GM23248 (cell line): Measurements from ENCODE around the gene NLRP2B. TPM values are rescaled to one million over a fixed set of nuclear protein-coding genes. Genes with fewer than 3 reads are reported as not detected.

Source experiments
- DNase-seq: peaks from one replicate; pipeline ENCODE4 v3.0.0-alpha.2; 2015
- H2AFZ ChIP-seq: fragments of 200-600 bp; sonication (generic); 2 replicates; pipeline ENCODE4 v1.6.1; 2016; ENCODE audit warnings: antibody characterized with exemption
- H3F3A ChIP-seq: fragments of 200-600 bp; sonication (generic); 2 replicates; pipeline ENCODE4 v1.6.1; 2016; ENCODE audit warnings: mild to moderate bottlenecking, antibody characterized with exemption, mixed run types; ENCODE audit not compliant: insufficient read depth
- H3K27ac ChIP-seq: fragments of 200-600 bp; sonication (generic); 2 replicates; pipeline ENCODE4 v1.5.1; 2016; ENCODE audit warnings: mild to moderate bottlenecking
- H3K27me3 ChIP-seq: fragments of 200-600 bp; sonication (generic); replicated peaks from 2 replicates; pipeline ENCODE4 v1.6.1; 2016; ENCODE audit warnings: mild to moderate bottlenecking; ENCODE audit not compliant: insufficient read depth
- H3K36me3 ChIP-seq: fragments of 200-600 bp; sonication (generic); 2 replicates; pipeline ENCODE4 v1.6.1; 2016; ENCODE audit warnings: low read depth, mild to moderate bottlenecking
- H3K4me1 ChIP-seq: fragments of 200-600 bp; sonication (generic); 2 replicates; pipeline ENCODE4 v1.6.1; 2016; ENCODE audit warnings: mild to moderate bottlenecking; ENCODE audit not compliant: insufficient read depth
- H3K4me2 ChIP-seq: fragments of 200-600 bp; sonication (generic); one replicate; pipeline ENCODE4 v1.6.1; 2016; ENCODE audit warnings: mild to moderate bottlenecking; ENCODE audit not compliant: unreplicated experiment
- H3K4me3 ChIP-seq: fragments of 200-600 bp; sonication (generic); 2 replicates; pipeline ENCODE4 v1.5.1; 2016; ENCODE audit warnings: mild to moderate bottlenecking
- H3K79me2 ChIP-seq: fragments of 200-600 bp; sonication (generic); 2 replicates; pipeline ENCODE4 v1.6.1; 2016; ENCODE audit warnings: mild to moderate bottlenecking; ENCODE audit not compliant: insufficient read depth
- H3K9ac ChIP-seq: fragments of 200-600 bp; sonication (generic); 2 replicates; pipeline ENCODE4 v1.6.1; 2016; ENCODE audit warnings: mild to moderate bottlenecking
- H3K9me2 ChIP-seq: fragments of 200-600 bp; sonication (generic); 2 replicates; pipeline ENCODE4 v1.6.1; 2016; ENCODE audit warnings: mixed run types, mild to moderate bottlenecking, moderate library complexity; ENCODE audit not compliant: insufficient read depth
- H3K9me3 ChIP-seq: fragments of 200-600 bp; sonication (generic); one replicate; pipeline ENCODE4 v1.6.1; 2017; ENCODE audit warnings: low read depth
- H4K20me1 ChIP-seq: fragments of 200-600 bp; sonication (generic); 2 replicates; pipeline ENCODE4 v1.6.0; 2016; ENCODE audit not compliant: insufficient read depth
- EZH2 ChIP-seq: fragments of 200-600 bp; sonication (generic); IDR thresholded peaks from 2 replicates; pipeline ENCODE4 v1.6.1; 2018; ENCODE audit warnings: antibody characterized with exemption, mild to moderate bottlenecking; ENCODE audit not compliant: insufficient read depth, poor library complexity, severe bottlenecking
- EZH2phosphoT487 ChIP-seq: fragments of 200-600 bp; sonication (generic); IDR thresholded peaks from 2 replicates; pipeline ENCODE4 v1.6.1; 2018; ENCODE audit warnings: antibody characterized with exemption, moderate library complexity, mild to moderate bottlenecking, low read depth; ENCODE audit not compliant: insufficient read depth
- WGBS, 2 experiments: methylation state at CpG; one replicate each; pipeline ENCODE4 v1.1.6; 2015 to 2017; ENCODE audit warnings: low lambda C conversion rate in 2 of 2, low coverage in 1 of 2; ENCODE audit errors: missing lambda C conversion rate in 2 of 2; 5-methylcytosine and 5-hydroxymethylcytosine counted together
- in situ Hi-C: fragments of 300-500 bp; cut with MboI; formaldehyde crosslinking; loops from 2 replicates; pipeline ENCODE4 v1.15.0; 2020
- polyA plus RNA-seq: library from polyadenylated mRNA; unstranded; fragments of >200 nt; fragmentation: Nextera tagmentation; extraction: Ambion mirVana; gene quantifications from 2 replicates; pipeline ENCODE4 v1.2.1, GENCODE V29; 2016
- total RNA-seq: library from RNA; depleted of rRNA; stranded (reverse); fragments of >200 nt; shearing (Covaris generic); gene quantifications from 2 replicates; pipeline ENCODE4 v1.2.3, GENCODE V29; 2014

The NLRP2B gene
- total and polyA plus RNA-seq, 2 experiments from 2014 or later: not detected

DNA sequence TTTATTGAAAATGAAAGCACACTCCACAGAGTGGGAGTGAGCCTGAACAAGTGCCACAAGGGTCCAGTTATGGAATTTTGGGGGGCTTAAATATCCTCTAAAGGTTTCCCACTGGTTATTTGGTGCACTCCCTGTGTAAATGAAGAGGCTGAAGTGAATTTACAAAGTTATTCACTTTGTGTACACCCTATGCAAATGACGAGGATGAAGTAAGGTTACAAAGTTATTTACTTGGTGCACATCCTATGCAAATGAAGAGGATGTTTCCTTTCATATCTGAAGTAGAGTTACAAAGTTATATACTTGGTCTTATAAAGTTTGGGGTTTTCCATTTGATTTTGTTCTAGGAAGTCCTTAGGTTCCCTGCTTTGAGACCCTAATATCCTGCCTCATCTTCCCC is 13.1 kb downstream of the NLRP2B start:
- Histone ChIP-seq H3K9ac (no peak overlapping the region), H3F3A (no peaks in the 10 kb centered on the region), H3K9me2 (no peaks in the 10 kb centered on the region), H3K9me3 (no peaks in the 10 kb centered on the region), H3K36me3 (no peaks in the 10 kb centered on the region), H3K4me2 (no peak overlapping the region), H3K27me3 (no peaks in the 10 kb centered on the region), H3K4me3 (no peak overlapping the region), H2AFZ (no peak overlapping the region), H3K79me2 (no peaks in the 10 kb centered on the region), H4K20me1 (no peaks in the 10 kb centered on the region), H3K27ac (no peak overlapping the region), H3K4me1 (no peaks in the 10 kb centered on the region)
- TF ChIP-seq EZH2phosphoT487 (no peak), EZH2 (no peak)
- DNase-seq: no peak
- 0% methylated on average over 1 of the region's 1 CpG for WGBS, 2 experiments
- in situ Hi-C loops: no loop called here

DNA sequence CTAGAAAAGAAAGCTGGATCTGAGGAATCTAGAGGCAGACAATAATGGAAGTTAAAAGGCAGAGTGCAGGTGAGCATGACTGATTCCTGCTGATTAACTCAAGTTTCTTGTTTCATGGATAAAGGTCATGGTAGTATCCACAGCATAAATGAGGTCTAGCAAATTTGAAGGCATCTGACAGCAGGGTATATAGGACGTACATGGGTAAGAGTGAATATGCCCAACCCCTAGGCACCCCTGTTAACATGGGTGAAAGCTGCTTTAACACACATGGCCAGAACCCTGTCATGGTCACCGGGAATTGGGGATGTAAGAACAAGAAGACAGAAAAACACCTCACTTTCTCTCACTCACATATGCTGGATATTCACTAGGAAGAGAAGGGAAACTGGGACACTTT is 25.0 kb downstream of the NLRP2B start:
- no peaks in the 10 kb centered on the region for H3K36me3 ChIP-seq
- in situ Hi-C loops: no loop called here
- TF ChIP-seq EZH2phosphoT487 (no peak), EZH2 (no peak)
- H2AFZ ChIP-seq: no peak overlapping the region
- no peak for DNase-seq
- no peaks in the 10 kb centered on the region for H3K9me2 ChIP-seq
- no peaks in the 10 kb centered on the region for H3K79me2 ChIP-seq
- H3F3A ChIP-seq: no peaks in the 10 kb centered on the region
- no peaks in the 10 kb centered on the region for H3K9me3 ChIP-seq
- no peak overlapping the region for H3K4me3 ChIP-seq
- no peak overlapping the region for H3K27ac ChIP-seq
- H3K4me2 ChIP-seq: no peak overlapping the region
- no peak overlapping the region for H3K9ac ChIP-seq
- WGBS, 2 experiments: 34 to 55% methylated on average over 2 of the region's 2 CpGs
- H4K20me1 ChIP-seq: no peaks in the 10 kb centered on the region
- H3K27me3 ChIP-seq: no peaks in the 10 kb centered on the region
- H3K4me1 ChIP-seq: no peaks in the 10 kb centered on the region

DNA sequence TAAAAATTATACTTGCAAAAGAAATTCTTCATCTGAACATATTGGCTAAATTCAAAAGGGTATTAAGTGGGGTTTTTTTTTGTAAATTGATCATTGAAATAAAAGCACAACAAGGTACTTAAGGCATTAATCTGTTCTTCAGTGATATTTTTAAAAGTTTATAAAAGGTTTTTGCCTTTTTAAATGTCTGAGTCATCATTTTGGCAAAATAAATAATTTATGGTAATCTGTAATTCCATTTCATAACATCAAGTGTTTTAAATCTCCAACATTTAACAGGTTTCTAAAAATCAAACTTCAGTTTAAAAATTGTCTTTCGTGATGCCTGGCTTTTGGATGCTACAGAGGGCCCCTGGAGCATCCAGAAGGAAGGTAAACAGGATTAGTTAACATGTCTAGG is 27.4 kb downstream of the NLRP2B start:
- DNase-seq: no peak
- Histone ChIP-seq H2AFZ (no peak overlapping the region), H4K20me1 (no peaks in the 10 kb centered on the region), H3K9me2 (no peaks in the 10 kb centered on the region), H3K79me2 (no peaks in the 10 kb centered on the region), H3K4me2 (no peak overlapping the region), H3F3A (no peaks in the 10 kb centered on the region), H3K27ac (no peak overlapping the region), H3K4me1 (no peaks in the 10 kb centered on the region), H3K36me3 (no peaks in the 10 kb centered on the region), H3K9me3 (no peaks in the 10 kb centered on the region), H3K9ac (no peak overlapping the region), H3K27me3 (no peaks in the 10 kb centered on the region), H3K4me3 (no peak overlapping the region)
- WGBS, 2 experiments: 0 to 24% methylated on average over 1 of the region's 1 CpG
- in situ Hi-C loops: no loop called here
- no peak for TF ChIP-seq EZH2phosphoT487
- no peak for TF ChIP-seq EZH2

DNA sequence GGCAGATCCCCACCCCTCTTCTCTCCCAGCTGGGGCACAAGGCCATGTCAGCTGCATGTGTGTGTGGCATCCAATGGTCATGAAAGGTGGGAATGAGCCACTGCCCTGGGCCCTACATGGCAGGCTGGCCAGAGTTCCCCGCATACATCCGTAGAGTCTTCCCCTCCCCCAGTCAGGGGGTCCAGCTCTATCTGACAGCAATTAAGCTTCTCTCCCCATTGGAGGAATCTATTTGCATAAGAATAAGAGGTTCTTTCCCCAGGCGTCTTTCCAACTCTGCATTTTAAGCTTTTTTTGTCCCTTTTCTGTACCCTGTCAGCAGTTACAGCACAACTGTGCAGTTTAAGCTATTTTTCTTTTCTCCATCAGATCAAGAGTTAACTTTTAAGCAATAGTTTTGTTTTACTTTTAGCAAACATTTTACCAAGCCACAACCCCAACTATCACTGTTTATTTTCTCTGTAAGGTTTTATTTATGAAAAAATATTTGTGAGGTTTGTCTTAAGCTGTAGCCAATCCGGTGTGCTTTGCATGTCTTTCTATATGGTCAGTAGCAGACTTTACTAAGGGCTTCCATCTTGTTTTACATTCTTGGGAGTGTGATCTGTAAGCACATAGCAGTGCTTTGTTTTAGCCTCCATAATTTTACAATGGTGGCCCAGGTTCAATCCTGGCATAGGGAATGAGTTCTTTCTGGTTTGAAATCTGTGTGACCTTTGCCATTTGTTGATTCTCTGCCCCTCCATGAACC is 28.7 kb downstream of the NLRP2B start:
- in situ Hi-C loops: no loop called here
- TF ChIP-seq EZH2phosphoT487 (no peak), EZH2 (no peak)
- Histone ChIP-seq H3K9me3 (no peaks in the 10 kb centered on the region), H3F3A (no peaks in the 10 kb centered on the region), H3K4me3 (no peak overlapping the region), H3K79me2 (no peaks in the 10 kb centered on the region), H3K4me2 (no peak overlapping the region), H3K27ac (no peak overlapping the region), H2AFZ (no peak overlapping the region), H3K9me2 (no peaks in the 10 kb centered on the region), H3K9ac (no peak overlapping the region), H3K27me3 (no peaks in the 10 kb centered on the region), H4K20me1 (no peaks in the 10 kb centered on the region), H3K36me3 (no peaks in the 10 kb centered on the region), H3K4me1 (no peaks in the 10 kb centered on the region)
- DNase-seq: no peak
- 45 to 51% methylated on average over 4 of the region's 4 CpGs for WGBS, 2 experiments

DNA sequence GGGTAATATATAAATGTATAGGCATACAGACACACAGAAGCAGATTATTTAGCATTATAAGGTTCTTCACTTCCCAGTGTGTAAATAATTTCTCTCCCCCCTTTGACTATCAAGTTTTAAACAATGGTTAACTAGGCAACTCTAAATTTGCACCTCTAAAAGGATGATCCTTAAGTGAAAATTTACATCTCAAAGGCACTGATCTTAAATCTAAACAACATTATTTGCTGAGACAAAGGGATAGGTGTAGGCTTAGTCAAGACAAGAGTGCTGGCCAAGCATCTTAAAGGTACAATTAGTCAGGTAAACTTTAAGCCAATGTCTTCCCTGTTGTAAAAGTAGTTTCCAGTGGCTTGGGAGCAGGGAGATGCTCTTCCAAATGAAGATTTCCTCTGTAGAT is 33.0 kb downstream of the NLRP2B start:
- no peaks in the 10 kb centered on the region for H3K27me3 ChIP-seq
- H3K9me2 ChIP-seq: no peaks in the 10 kb centered on the region
- H3K79me2 ChIP-seq: no peaks in the 10 kb centered on the region
- no peak overlapping the region for H2AFZ ChIP-seq
- DNase-seq: no peak
- no peaks in the 10 kb centered on the region for H3K9me3 ChIP-seq
- in situ Hi-C loops: no loop called here
- H3K36me3 ChIP-seq: no peaks in the 10 kb centered on the region
- H3K9ac ChIP-seq: no peak overlapping the region
- no peaks in the 10 kb centered on the region for H3F3A ChIP-seq
- no peak overlapping the region for H3K4me3 ChIP-seq
- no peaks in the 10 kb centered on the region for H4K20me1 ChIP-seq
- no peak overlapping the region for H3K4me2 ChIP-seq
- no peaks in the 10 kb centered on the region for H3K4me1 ChIP-seq
- no peak overlapping the region for H3K27ac ChIP-seq
- TF ChIP-seq EZH2phosphoT487 (no peak), EZH2 (no peak)
